Ovary (tissue), 3 donors: ENCODE results near the gene SPTBN5.

Experiments
- CTCF ChIP-seq, 3 donors: fragments of 450-650 bp in 2 of 3; fragments of 200-600 bp in 1 of 3; IDR thresholded peaks; one replicate each; pipeline versions ENCODE4 v1.5.1 to v1.8.0; 2016 to 2022; ENCODE audit warnings: antibody characterized with exemption in 3 of 3, mild to moderate bottlenecking in 1 of 3
- POLR2A ChIP-seq: fragments of 450-650 bp; IDR thresholded peaks from one replicate; pipeline ENCODE4 v1.6.1; 2017; ENCODE audit warnings: antibody characterized with exemption, mild to moderate bottlenecking, moderate library complexity
- donor health status: DM: no; HTN: no; CAD: no.

- TF ChIP-seq CTCF (IDR thresholded peaks at IDR 0.05) (no peak), POLR2A (no peak)
These were observed 61.0 kb downstream of the SPTBN5 start for GRCh38 chr15:41832875-41833274.
